Fibroblast of pulmonary artery (primary cell): Measurements from ENCODE around the gene MIA2.
"Not testable (repeated sequence)": the region's sequence is repeated elsewhere in the genome, so short reads cannot be mapped to it uniquely, and the experiment has no call there.

Experiments
- DNase-seq: peaks from one replicate; pipeline ENCODE4 v3.0.0-alpha.2; 2010; ENCODE audit warnings: low read depth
- H3K4me3 ChIP-seq: replicated peaks from 2 replicates; pipeline ENCODE4 v1.5.1; 2011; ENCODE audit warnings: low read depth, mild to moderate bottlenecking, control low read depth, low read length, moderate library complexity
- CTCF ChIP-seq: IDR thresholded peaks from 2 replicates; pipeline ENCODE4 v1.5.1; 2011; ENCODE audit warnings: mild to moderate bottlenecking, control low read depth, low read length, inconsistent platforms; ENCODE audit errors: missing control alignments

Gene MIA2

GRCh38 chr14:39293629-39294028, 59.9 kb downstream of the MIA2 start:
- no peak for TF ChIP-seq CTCF
- DNase-seq, result no peak
- no peak overlapping the region for H3K4me3 ChIP-seq

- H3K4me3 ChIP-seq, DNase-seq: not testable (repeated sequence)
Observed at GRCh38 chr14:39300389-39300788, 66.7 kb downstream of the MIA2 start.

- DNase-seq, result no peak
- no peak for TF ChIP-seq CTCF
- no peak overlapping the region for H3K4me3 ChIP-seq
Observed at GRCh38 chr14:39302124-39302810, 68.6 kb downstream of the MIA2 start.

- H3K4me3 ChIP-seq, result no peak overlapping the region
- no peak for TF ChIP-seq CTCF
- no peak for DNase-seq
Observed at GRCh38 chr14:39303115-39303514, 69.4 kb downstream of the MIA2 start.

GRCh38 chr14:39307815-39308214, 74.1 kb downstream of the MIA2 start:
- TF ChIP-seq CTCF, result no peak
- no peak overlapping the region for H3K4me3 ChIP-seq
- no peak for DNase-seq

GRCh38 chr14:39310051-39310450, 76.3 kb downstream of the MIA2 start:
- peak; percentile 4 for DNase-seq
- H3K4me3 ChIP-seq, result no peak overlapping the region
- no peak for TF ChIP-seq CTCF

GRCh38 chr14:39315859-39316444, 82.2 kb downstream of the MIA2 start:
- DNase-seq, result no peak
- TF ChIP-seq CTCF, result no peak
- H3K4me3 ChIP-seq, result no peak overlapping the region
